ENCODE measurements around the gene CRYL1. TPM values are rescaled to one million over a fixed set of nuclear protein-coding genes. Genes with fewer than 3 reads are reported as not detected.

CRYL1 gene
- polyA plus RNA-seq, 1 donor from 2014 or later: 10.6 TPM

DNA sequence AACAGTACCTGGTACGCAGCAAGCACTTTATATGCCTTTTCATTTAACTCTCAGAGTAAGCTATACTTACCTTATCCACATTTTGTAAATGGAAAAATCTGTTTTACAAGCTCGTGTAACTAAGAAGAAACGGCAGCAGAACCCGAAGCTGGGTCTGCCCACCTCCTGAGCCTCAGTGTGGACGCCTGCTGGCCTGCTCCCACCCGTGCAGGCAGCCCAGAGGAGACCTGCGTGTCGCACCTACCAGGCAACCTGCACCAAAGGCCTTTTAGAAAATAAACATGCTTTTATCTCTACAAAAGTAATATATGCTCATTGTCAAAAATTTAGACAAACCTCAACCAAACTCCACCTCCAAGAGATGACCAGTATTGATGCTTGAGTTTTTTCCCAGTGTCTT lies 62.7 kb downstream of the CRYL1 start:
- no peak for TF ChIP-seq REST (IDR thresholded peaks at IDR 0.05; ENCODE audit: borderline replicate concordance)
- TF ChIP-seq MXI1 (conservative IDR thresholded peaks at IDR 0.05; ENCODE audit: poor library complexity, severe bottlenecking): no peak
- no peak for TF ChIP-seq SMC3 (conservative IDR thresholded peaks at IDR 0.05; ENCODE audit: poor library complexity)
- TF ChIP-seq POLR2AphosphoS5 (IDR thresholded peaks at IDR 0.05): no peak
- TF ChIP-seq, protein P1, sequence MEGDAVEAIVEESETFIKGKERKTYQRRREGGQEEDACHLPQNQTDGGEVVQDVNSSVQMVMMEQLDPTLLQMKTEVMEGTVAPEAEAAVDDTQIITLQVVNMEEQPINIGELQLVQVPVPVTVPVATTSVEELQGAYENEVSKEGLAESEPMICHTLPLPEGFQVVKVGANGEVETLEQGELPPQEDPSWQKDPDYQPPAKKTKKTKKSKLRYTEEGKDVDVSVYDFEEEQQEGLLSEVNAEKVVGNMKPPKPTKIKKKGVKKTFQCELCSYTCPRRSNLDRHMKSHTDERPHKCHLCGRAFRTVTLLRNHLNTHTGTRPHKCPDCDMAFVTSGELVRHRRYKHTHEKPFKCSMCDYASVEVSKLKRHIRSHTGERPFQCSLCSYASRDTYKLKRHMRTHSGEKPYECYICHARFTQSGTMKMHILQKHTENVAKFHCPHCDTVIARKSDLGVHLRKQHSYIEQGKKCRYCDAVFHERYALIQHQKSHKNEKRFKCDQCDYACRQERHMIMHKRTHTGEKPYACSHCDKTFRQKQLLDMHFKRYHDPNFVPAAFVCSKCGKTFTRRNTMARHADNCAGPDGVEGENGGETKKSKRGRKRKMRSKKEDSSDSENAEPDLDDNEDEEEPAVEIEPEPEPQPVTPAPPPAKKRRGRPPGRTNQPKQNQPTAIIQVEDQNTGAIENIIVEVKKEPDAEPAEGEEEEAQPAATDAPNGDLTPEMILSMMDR (IDR thresholded peaks at IDR 0.05; ENCODE audit: poor library complexity, severe bottlenecking): no peak
- TF ChIP-seq EZH2 (IDR thresholded peaks at IDR 0.05; ENCODE audit: borderline replicate concordance, insufficient read depth, low read length, poor library complexity, severe bottlenecking): no peak
- no peak for TF ChIP-seq TAF1 (IDR thresholded peaks at IDR 0.05; ENCODE audit: low read depth)
- Histone ChIP-seq H3K27me3 (ENCODE audit: insufficient read depth, low read depth, low read length) (no peaks in the 10 kb centered on the region), H4K20me1 (ENCODE audit: insufficient read depth) (no peaks in the 10 kb centered on the region), H3K4me3 (ENCODE audit: low read length) (no peak overlapping the region), H2AFZ (ENCODE audit: low read depth, low read length) (no peak overlapping the region), H3K9me2 (ENCODE audit: insufficient read depth, low read length) (no peaks in the 10 kb centered on the region), H3K36me3 (ENCODE audit: insufficient read depth, low read length) (no peaks in the 10 kb centered on the region), H3K79me2 (replicated peaks; ENCODE audit: insufficient read depth, low read length) (no peaks in the 10 kb centered on the region), H3K27ac (ENCODE audit: low read length) (no peak overlapping the region), H3K9ac (ENCODE audit: low read length) (no peak overlapping the region), H3K9me3 (ENCODE audit: low read length) (no peaks in the 10 kb centered on the region), H3F3A (ENCODE audit: insufficient read depth, low read length, poor library complexity, severe bottlenecking) (no peaks in the 10 kb centered on the region), H3K4me2 (ENCODE audit: low read length) (no peak overlapping the region)

GRCh38 chr13:20462533-20462915 lies 63.1 kb downstream of the CRYL1 start:
- no peak overlapping the region for H3K4me2 ChIP-seq (ENCODE audit: low read length)
- no peaks in the 10 kb centered on the region for H3K27me3 ChIP-seq (ENCODE audit: insufficient read depth, low read depth, low read length)
- no peak overlapping the region for H3K4me3 ChIP-seq (ENCODE audit: low read length)
- TF ChIP-seq SMC3 (conservative IDR thresholded peaks at IDR 0.05; ENCODE audit: poor library complexity) (no peak), EP300 (conservative IDR thresholded peaks at IDR 0.05; ENCODE audit: poor library complexity, severe bottlenecking) (no peak), POLR2AphosphoS5 (IDR thresholded peaks at IDR 0.05) (no peak)
- no peaks in the 10 kb centered on the region for H4K20me1 ChIP-seq (ENCODE audit: insufficient read depth)
- H2AFZ ChIP-seq (ENCODE audit: low read depth, low read length): no peak overlapping the region
- H3K9me2 ChIP-seq (ENCODE audit: insufficient read depth, low read length): no peaks in the 10 kb centered on the region
- no peaks in the 10 kb centered on the region for H3K9me3 ChIP-seq (ENCODE audit: low read length)
- H3K9ac ChIP-seq (ENCODE audit: low read length): no peak overlapping the region
- no peak overlapping the region for H3K27ac ChIP-seq (ENCODE audit: low read length)
- H3K36me3 ChIP-seq (ENCODE audit: insufficient read depth, low read length): no peaks in the 10 kb centered on the region
- no peaks in the 10 kb centered on the region for H3F3A ChIP-seq (ENCODE audit: insufficient read depth, low read length, poor library complexity, severe bottlenecking)
- no peaks in the 10 kb centered on the region for H3K79me2 ChIP-seq (replicated peaks; ENCODE audit: insufficient read depth, low read length)

DNA sequence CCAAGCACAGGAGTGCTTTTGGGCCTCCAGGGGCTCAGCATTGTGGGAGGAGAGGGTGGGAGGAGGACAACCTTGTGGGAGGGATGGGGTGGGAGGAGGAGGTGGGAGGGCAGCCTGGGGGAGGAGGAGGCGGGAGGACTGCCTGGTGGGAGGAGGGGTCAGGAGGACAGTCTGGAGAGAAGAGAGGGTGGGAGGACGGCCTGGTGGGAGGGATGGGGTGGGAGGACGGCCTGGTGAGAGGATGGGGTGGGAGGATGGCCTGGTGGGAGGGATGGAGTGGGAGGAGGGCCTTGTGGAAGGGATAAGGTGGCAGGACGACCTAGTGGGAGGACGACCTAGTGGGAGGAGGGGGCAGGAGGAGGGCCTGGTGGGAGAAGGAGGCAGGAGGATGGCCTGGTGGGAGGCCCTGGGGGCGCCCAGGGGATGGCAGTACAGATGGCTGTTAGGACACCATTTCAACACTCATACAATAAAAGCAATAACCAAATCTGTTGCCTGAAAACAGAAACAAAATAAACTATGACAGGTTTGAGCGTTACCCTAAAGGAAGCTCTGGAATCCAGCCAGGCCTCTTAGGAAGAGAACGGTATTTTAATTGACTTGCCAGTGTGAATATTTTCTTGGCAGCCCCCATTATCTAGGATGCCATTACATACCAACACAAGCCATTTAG lies 63.7 kb downstream of the CRYL1 start:
- H2AFZ ChIP-seq (ENCODE audit: low read depth, low read length): no peak overlapping the region

More for the DNA sequence above, 63.7 kb downstream of the CRYL1 start:
- H3K9me3 ChIP-seq (ENCODE audit: low read length): no peaks in the 10 kb centered on the region
- no peaks in the 10 kb centered on the region for H3K79me2 ChIP-seq (replicated peaks; ENCODE audit: insufficient read depth, low read length)
- no peak overlapping the region for H3K4me3 ChIP-seq (ENCODE audit: low read length)
- H3K27me3 ChIP-seq (ENCODE audit: insufficient read depth, low read depth, low read length): no peaks in the 10 kb centered on the region
- H3K27ac ChIP-seq (ENCODE audit: low read length): no peak overlapping the region
- no peak overlapping the region for H3K4me2 ChIP-seq (ENCODE audit: low read length)
- H4K20me1 ChIP-seq (ENCODE audit: insufficient read depth): no peaks in the 10 kb centered on the region
- H3K36me3 ChIP-seq (ENCODE audit: insufficient read depth, low read length): no peaks in the 10 kb centered on the region
- TF ChIP-seq EP300 (conservative IDR thresholded peaks at IDR 0.05; ENCODE audit: poor library complexity, severe bottlenecking) (no peak), TAF1 (IDR thresholded peaks at IDR 0.05; ENCODE audit: low read depth) (no peak), MXI1 (conservative IDR thresholded peaks at IDR 0.05; ENCODE audit: poor library complexity, severe bottlenecking) (no peak), POLR2AphosphoS5 (IDR thresholded peaks at IDR 0.05) (no peak), RAD21 (conservative IDR thresholded peaks at IDR 0.05) (no peak), EZH2 (IDR thresholded peaks at IDR 0.05; ENCODE audit: borderline replicate concordance, insufficient read depth, low read length, poor library complexity, severe bottlenecking) (no peak), REST (IDR thresholded peaks at IDR 0.05; ENCODE audit: borderline replicate concordance) (no peak), SMC3 (conservative IDR thresholded peaks at IDR 0.05; ENCODE audit: poor library complexity) (no peak)
- TF ChIP-seq, protein P1 (IDR thresholded peaks at IDR 0.05; ENCODE audit: poor library complexity, severe bottlenecking): no peak
- no peaks in the 10 kb centered on the region for H3K9me2 ChIP-seq (ENCODE audit: insufficient read depth, low read length)
- H3F3A ChIP-seq (ENCODE audit: insufficient read depth, low read length, poor library complexity, severe bottlenecking): no peaks in the 10 kb centered on the region
- H3K9ac ChIP-seq (ENCODE audit: low read length): no peak overlapping the region

All from neural cell (in vitro differentiated cells).